ENCODE measurements around the gene AKAP1.

Gene AKAP1

DNA sequence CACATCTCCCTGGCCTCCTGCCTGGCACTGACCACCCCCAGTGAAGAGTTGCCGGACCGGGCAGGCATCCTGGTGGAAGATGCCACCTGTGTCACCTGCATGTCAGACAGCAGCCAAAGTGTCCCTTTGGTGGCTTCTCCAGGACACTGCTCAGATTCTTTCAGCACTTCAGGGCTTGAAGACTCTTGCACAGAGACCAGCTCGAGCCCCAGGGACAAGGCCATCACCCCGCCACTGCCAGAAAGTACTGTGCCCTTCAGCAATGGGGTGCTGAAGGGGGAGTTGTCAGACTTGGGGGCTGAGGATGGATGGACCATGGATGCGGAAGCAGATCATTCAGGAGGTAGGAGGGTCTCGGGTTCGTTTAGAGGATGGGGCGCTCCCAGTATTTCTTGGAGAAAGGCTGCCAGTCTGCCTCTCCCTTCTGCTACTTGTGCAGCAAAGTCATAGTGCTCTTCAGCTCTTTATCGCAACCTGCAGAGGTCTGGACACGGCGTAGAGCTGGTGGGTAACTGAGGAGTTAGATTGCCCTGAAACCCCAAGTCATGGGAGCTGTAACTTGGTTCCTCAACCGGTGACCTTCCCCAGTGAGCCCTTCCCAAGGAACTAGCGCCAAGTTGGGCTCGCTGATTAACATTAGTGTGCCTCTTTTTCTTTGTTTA is 21.9 kb downstream of the AKAP1 start:
- DNase-seq, result no peak

DNA sequence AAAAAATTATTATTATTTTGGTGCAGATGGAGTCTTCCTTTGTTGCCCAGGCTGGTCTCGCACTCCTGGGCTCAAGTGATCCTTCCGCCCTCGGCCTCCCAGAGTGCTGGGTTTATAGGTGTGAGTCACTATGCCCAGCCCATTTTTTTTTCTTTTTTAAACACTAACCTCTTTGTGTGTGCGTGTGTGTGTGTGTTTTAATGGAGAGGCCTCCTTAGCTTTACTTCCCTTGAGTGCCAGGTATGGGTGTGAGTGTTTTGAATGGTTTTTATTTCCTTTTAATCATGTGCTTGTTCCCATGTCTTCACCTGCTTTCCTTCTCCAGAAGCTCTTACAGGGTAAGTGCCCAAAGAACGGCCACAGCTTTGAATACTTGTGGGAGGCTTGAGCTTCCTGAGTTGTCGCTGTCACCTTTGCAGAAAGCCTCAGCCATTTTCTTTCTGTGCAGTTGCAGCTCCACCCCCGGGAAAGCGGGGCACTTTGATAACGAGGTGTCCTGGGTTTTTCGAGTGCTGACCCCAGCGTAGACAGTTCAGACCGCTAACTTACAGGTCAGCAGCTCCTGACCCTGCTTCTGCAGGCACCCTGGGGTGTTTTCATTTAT is 22.6 kb downstream of the AKAP1 start:
- no peak for DNase-seq

DNA sequence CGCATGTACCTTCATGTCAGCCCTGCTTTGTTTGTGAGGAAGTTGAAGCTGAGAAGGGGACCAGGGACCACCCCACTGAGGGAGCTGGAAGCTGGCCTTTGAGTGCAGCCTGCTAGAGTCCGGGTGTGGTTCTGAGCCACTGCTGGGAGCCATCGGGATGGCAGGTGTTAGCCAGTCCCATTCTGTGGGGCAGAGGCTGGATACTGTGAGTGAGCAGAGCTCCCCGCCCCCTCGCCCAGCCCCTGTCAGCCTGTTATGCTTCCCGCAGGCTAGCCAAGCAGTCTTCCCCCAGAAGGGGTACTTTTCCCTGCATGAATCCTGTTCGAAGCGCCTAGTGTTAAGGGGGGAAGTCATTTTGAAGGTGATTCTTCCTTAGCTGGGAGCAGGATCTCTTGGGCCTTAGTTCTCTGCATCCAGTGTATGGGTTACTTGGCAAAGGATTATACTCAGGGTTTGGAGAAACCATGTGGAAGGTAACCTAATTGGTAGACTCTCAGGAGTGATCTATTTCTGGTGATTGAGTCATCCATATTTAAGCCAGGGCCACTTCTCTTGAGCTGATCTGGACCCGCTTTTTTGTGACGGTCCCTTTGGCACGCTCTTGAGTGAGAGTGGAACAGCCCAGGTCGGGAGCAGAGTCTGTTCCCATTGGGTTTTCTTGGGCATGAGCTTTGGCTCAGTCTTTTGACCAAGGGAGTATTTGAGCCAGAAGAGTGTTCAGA is 23.8 kb downstream of the AKAP1 start:
- no peak for DNase-seq

DNA sequence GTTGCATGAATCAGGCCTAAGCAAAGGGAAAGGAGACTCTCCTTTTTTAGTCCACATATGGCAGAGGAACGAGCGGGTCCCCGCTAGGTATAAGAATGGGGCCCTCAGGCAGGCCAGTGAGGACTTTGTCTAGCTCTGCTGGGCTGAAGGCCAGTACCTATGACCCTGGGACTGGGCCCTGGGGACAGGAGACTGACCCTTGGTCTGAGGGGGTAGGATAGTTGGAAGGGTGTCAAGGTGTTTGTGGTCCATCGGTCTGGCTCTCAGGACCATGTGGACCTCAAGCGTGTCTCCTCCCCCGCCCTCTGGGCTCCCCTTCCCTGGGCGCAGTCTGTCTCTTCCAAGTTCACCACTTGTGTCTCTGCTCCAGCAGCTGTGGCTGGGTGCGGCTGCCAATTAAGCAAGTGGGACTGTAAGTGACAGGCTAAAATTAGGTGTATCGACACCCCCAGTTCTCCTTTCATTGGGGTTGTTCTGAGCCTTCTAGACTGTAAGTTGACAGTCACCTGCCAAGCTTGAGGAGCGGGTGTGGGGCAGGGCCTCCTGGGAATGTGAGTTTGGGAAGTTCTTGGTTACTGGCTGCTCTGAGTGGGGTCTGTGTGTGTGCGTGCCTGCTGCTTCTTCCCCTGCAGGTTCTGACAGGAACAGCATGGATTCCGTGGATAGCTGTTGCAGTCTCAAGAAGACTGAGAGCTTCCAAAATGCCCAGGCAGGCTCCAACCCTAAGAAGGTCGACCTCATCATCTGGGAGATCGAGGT is 24.5 kb downstream of the AKAP1 start:
- DNase-seq, result no peak

DNA sequence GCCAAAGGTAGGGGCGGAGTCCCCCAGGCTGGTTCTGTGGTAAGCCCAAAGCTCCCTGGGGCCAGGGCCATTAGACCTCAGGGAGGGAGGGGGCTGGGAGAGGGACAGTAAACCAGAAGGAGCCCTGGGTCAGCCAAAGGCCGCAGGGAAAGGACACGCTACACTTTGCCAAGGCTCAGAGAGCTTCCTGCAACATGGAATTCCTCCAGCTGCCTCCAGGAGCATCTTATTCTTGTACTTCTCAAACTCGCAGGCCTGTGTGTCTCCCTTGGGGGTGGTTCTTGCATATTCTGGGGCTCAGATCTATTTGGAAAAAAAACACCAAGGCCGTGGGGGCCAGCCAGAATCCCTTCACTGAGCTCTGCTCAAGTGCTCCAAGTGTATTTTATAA is 25.1 kb downstream of the AKAP1 start:
- no peak for DNase-seq

DNA sequence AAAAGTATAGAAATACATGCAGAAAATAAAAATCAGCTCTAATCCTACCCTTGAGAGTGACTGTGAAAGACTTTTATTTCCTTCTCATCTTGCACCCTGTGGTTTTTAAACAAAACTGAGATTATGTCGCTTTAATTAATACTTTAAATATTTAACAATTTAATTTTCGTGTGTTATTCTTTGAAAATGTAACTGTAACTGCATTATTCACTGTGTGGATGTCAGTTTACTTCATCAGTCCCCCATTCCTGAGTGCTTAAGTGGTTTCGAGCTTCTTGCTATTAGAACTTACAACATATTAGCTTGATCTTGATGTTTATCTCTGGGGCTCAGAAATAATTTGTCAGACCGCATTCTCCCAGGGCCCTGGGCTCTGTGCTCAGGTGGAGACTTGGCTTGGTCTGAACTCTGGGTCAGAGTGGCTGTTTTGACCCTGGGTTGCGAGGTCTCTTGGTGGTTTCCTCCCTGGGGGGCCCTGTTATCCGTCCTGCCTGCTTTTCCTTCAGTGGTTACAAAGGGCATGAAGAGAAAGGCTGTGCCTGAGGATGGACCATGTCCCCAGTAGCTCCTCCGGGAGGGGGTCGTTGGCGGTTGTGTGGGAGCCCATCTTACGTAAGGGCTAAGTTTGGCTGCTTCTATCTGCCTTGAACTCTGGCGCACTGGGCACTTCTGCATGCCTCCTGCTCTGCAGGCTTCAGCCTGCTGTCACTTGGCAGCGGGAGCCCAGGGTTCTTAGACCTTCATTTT is 25.7 kb downstream of the AKAP1 start:
- no peak for DNase-seq

DNA sequence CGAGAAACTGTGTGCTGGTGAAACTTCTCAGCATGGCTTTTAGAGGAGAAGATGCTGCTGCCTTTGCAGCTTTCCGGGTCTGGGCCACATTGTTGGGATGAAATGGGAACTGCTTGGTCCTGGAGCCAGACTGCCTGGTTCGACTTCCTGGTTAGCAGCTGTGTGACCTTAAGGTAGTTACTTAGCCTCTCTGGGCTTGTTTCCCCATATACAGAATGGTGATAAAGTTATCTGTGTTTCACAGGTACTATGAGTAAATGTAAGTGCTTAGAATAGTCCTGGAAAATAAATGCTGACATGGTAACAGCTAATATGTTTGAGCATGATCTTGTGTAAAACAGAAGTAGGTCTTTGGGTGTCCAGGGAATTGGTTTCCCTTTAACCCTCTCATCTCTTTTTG is 26.3 kb downstream of the AKAP1 start:
- no peak for DNase-seq

DNA sequence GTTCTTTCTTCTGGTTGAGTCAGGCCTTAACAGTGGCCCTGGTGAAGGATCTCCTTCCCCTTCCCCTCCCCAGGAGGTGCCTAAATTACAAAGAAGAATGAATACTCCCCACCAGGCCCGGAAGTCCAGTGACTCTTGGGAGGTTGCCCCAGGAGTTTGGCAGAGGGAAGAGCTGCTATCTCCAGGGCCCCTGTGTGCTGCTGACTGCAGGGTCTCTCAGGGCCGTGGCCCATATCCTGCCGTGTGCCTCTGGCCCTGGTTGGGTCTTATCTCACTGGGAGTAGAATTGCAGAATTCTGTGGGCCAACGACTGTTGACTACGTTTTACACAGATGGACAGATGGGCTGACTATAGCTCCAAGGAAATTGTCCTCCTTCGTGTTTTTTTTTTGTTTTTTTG is 28.0 kb downstream of the AKAP1 start:
- no peak for DNase-seq

DNA sequence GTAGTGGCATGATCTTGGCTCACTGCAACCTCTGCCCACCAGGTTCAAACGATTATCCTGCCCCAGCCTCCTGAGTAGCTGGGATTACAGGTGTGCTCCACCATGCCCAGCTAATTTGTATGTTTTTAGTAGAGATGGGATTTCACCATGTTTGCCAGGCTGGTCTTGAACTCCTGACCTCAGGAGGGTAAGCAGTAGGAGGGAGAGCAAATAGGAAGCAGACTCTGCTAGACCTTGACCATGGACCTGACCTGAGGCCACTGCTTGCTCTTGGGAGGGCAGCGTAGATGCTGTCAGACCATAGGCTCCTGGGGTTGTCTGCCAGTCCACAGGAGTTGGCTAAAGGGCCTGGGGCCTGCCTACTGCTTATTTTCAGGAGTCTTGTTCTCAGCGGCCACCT is 28.6 kb downstream of the AKAP1 start:
- no peak for DNase-seq

DNA sequence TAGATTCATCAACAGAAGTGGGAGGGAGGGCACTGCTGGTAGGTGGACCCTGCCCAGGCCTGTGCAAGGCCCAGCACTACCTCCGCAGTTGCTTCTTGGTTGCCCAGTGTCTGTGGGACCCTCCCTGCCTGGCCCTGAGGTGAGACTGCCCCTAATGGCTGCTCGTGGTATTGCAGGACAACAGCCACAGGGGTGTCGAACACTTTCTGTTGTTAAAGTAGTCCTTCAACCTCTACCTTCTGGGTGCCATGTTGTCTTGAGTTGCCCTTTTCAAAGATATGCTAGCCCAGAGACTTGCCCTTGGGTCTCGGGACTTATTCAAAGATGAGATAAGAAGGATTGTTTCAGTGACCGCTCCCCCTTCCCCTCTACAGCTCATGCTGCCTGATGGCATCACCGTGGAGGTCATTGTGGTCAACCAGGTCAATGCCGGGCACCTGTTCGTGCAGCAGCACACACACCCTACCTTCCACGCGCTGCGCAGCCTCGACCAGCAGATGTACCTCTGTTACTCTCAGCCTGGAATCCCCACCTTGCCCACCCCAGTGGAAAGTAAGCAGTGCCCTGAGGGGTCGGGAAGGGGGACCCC is 29.1 kb downstream of the AKAP1 start:
- no peak for DNase-seq

DNA sequence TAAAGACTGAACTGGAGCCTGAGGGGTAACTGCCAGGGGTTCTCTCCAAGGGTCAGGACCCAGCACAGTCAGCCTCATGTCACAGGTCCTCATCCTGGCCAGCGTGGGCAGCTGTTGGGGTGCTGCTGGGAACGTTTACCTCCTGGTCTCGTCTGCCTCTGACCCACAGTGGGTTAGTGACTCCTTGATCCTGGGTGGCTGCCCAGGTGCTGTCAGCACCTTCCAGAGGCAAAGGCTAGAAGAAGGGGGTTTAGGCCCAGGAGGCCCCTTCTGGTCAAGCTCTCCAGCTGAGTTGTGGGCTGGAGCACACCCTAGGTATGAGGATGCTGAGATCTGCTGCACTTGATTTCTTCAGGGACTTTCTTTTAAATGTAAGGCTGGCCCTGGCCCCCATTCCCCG is 30.3 kb downstream of the AKAP1 start:
- no peak for DNase-seq

DNA sequence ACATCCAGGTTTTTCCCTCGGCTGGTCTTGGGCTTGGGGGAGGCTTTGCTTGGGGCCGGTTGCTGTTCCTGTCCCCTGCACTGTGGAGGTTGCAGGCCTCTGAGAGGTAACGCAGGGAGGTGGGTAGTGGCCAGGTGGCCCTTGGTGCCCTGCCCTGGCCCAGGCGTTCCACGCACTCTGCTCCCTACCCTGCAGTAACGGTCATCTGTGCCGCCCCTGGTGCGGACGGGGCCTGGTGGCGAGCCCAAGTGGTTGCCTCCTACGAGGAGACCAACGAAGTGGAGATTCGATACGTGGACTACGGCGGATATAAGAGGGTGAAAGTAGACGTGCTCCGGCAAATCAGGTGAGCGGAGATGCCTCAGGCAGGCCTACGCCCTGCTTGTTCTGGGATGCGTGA is 30.9 kb downstream of the AKAP1 start:
- DNase-seq, result no peak

DNA sequence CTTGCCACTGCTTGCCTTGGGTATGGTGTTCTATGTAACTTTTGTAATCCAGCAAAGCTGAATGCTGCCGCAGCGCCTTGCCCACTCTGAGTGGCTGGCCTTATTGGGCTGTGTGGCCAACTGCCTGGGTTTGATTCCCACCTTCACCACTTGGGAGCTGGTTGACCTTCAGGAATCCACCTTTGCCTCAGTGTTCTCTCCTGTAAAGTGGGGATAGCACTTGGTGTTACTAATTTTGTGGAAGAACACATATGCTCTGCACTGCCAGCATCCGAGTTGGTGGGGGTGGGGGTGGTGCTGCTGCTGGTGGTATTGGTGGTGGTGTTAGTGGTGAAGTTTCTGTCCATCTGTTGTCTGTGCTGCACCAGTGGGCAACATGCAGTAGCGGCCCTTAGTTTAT is 32.8 kb downstream of the AKAP1 start:
- DNase-seq, result no peak

DNA sequence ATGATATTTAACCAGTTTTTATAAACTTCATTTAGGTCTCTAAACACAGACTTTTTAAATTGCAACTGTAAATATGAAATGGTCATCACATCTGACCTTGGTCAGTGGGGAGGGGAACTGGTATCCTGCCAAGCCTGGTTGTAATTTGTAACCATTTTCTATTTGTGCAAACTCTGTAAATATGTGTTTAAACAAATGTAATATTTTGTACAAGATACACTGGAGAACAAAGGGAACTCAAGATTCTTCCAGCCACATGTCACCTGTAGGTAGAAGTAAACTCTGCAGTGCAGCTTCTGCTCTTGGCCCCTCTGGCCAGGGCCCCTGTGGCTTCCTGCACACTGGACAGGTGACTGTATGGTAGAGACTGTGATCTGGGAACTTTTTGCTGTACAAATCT is 35.8 kb downstream of the AKAP1 start:
- no peak for DNase-seq

DNA sequence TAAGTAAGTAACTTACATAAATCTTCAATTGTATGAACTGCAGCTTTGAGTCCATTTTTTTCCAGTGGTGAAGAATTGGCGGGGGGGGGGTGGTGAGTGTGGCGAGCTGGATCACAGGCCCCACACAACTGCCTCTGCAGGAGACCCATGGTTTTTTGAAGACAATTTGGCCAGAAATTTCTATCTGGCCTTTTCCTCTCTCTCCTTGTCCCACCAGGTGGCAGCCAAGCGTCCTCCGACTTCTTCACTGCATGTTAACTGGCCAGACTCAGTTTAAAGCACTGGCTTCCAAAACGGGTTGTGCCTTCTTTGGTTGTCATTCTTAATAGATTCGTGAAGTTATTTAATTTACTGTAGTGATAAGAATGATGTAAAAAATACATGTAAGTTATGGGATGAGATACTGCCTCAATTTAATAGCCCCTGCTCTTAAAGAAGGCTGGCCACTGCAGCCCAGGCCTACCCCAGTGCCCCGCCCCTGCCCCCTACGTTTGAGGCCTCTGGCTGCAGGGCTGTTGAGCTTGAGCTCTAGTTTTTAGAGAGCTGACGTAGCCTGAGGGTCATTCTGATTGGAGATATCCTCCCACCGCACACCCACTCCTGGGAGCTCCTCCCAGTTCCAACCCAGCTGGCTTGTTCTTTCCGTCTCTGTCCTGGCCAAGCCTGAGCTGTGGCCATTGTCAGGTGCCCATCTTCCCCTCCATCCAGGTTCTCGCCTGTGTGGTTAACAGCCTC is 36.4 kb downstream of the AKAP1 start:
- no peak for DNase-seq

DNA sequence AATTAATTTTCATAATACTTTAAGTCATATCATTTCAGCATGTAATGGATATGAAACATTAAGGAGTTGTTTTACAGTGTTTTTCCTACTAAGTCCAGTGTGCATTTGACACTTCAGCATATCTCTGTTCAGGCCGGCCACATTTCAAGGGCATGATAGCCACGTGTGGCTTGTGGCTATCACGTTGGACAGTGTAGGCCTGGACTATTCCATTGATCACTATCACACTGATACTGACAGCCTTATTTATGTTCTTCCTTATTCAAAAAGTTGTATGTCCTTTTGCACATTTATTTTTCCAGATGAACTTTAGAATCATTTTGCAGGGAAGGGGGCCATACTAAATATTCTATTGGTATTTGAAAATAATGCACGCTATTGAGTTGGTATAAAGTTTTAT is 39.0 kb downstream of the AKAP1 start:
- no peak for DNase-seq

DNA sequence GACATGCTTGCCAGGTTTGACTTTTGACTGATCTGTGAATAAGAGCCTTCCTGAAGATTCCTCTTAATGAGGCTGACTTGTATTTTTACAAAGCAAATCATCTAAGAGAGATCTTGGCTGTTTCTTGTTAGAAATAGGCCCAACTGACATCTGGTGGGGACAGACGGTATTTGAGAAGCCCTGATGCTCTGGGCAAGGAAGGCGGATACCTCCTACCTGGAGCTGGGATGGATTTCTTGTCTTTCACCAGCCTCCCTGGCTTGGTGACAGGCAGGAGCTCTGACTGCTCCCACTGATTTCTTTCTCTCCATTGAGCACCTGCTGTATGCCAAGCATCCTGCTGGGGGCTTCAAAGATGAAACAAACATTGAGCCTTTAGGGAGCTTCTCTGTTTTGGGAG is 40.4 kb downstream of the AKAP1 start:
- DNase-seq, result no peak

DNA sequence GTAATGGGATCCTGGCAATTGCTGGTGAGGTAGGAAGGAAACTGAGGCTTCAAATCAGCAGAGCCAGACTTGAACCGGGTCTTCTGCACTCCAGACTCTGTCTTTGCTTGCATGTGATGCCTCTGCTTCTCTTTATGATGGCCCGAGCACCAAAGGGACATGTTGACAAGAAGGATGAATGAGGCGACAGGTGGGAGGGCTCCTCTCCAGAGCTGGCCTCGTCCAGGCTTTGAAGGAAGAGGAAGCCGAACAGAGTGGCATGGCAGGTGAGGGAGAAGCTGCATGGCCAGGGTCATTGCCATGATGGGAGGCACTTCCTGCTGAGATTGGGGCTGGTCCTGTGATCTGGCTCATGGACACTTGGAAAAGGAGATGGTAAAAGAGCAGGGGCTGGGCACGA is 40.8 kb downstream of the AKAP1 start:
- no peak for DNase-seq

DNA sequence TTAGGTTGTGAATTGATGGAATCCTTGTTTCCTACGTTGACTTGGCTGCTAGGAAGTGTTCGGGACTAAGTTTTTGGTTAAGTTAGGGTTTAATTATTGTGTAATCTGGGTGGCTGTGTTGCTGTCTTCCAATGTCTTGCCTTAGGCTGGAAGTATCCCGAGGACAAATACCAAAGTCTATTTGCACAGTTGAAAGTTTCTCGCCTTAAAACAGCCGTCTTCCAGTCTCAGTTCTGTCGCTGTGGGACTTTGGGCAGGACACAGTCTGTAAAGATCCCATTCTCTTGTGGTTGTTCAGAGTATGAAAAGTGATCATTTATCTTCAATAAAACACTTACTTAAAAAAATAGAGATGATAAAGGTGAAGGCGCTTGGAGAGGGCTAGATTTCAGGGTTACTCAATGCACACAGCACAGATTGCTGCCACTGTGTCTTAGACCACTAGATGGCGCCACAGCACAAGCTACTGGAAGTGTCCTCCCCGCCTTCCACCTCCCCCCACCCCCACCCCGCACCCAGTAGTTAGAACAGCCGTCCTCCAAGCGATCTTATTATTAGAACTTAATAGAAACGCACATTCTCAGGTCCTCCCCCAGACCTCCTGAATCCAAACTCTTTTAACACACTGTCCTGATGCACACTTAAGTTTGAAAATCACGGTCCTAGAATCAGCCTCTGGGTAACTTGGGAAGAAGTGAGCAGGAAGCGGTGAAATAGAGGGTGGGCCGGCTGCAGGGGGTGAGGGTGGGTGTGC is 45.8 kb downstream of the AKAP1 start:
- DNase-seq, result no peak

DNA sequence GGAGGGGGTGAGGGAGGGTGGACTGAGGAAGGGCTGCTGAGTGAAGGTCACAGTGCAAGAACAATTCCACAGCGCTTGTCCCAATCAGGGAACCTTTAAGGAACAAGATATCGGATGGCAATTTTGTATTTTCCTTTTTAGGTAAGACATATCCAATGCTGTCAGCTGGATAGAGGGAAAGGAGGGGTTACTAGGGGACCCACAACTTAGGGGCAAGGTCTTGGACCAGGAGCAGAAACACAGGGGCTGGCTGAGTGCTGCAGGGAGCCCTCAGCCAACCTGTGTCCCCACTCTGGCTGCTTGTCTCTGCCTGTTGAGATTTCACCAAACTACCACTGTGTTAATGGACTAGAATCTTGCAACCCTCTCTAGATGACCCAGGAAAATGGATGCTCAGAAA is 47.6 kb downstream of the AKAP1 start:
- DNase-seq, result no peak

DNA sequence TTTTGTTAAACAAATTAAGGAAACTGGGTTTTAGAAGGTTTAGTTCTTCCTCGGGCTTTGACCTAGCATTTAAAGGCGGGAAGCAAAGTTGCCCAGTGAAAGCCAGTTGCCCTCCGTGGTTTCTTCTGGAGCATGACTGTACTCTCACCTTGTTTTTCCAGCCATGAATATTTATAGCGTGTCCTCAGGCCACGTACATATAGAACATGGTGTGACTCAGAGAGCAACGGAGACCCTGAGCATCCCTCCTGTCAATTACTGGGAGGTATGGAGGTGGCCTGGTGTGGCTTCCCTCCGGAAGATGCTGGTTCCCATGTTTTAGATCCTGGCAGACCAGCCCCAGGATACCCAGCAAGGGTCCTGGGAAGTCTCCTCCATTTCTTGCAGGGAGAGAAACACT is 48.4 kb downstream of the AKAP1 start:
- no peak for DNase-seq

Measured in NCI-H1048 (cell line).